22Rv1 (cell line): ENCODE measurements around the gene RBMS3.

ENCODE experiments used
- ZFX ChIP-seq: fragments of 450-650 bp; IDR thresholded peaks from 2 replicates; pipeline ENCODE4 v1.6.1; 2017; ENCODE audit warnings: antibody characterized with exemption, borderline replicate concordance
- TF ChIP-seq, protein P1 (sequence below): fragments of 450-650 bp; IDR thresholded peaks from 2 replicates; pipeline ENCODE4 v1.5.1; 2017; ENCODE audit warnings: mild to moderate bottlenecking

DNA sequence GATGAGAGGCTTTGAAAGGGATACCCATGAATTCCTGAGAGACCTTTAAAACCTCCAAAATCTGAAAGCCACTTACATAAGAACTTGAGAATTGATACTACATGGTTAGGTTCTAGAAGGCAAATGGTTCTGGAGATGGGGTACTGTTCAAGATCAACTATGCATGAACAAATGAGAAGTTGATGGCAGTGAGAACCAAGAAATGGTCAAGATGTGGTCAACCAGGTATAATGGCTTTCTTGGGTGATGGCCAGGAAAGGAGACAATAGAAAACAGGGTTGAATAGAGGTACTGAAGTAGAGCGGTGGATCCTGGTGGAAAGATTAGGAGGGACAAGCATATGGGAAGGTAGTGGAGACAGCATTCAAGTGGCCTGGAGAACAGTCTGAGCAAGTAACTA lies 200.4 kb downstream of the RBMS3 start:
- TF ChIP-seq, protein P1, sequence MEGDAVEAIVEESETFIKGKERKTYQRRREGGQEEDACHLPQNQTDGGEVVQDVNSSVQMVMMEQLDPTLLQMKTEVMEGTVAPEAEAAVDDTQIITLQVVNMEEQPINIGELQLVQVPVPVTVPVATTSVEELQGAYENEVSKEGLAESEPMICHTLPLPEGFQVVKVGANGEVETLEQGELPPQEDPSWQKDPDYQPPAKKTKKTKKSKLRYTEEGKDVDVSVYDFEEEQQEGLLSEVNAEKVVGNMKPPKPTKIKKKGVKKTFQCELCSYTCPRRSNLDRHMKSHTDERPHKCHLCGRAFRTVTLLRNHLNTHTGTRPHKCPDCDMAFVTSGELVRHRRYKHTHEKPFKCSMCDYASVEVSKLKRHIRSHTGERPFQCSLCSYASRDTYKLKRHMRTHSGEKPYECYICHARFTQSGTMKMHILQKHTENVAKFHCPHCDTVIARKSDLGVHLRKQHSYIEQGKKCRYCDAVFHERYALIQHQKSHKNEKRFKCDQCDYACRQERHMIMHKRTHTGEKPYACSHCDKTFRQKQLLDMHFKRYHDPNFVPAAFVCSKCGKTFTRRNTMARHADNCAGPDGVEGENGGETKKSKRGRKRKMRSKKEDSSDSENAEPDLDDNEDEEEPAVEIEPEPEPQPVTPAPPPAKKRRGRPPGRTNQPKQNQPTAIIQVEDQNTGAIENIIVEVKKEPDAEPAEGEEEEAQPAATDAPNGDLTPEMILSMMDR: no peak
- TF ChIP-seq ZFX: no peak
